NCI-H446 treated with DMSO at 0.1 percent for 48 hours (cell line): ENCODE results near the gene TERT.

ENCODE experiments used
- DNase-seq: peaks from one replicate; lab custom pipeline; 2025; lab: John Stamatoyannopoulos, UW

Gene TERT

DNA sequence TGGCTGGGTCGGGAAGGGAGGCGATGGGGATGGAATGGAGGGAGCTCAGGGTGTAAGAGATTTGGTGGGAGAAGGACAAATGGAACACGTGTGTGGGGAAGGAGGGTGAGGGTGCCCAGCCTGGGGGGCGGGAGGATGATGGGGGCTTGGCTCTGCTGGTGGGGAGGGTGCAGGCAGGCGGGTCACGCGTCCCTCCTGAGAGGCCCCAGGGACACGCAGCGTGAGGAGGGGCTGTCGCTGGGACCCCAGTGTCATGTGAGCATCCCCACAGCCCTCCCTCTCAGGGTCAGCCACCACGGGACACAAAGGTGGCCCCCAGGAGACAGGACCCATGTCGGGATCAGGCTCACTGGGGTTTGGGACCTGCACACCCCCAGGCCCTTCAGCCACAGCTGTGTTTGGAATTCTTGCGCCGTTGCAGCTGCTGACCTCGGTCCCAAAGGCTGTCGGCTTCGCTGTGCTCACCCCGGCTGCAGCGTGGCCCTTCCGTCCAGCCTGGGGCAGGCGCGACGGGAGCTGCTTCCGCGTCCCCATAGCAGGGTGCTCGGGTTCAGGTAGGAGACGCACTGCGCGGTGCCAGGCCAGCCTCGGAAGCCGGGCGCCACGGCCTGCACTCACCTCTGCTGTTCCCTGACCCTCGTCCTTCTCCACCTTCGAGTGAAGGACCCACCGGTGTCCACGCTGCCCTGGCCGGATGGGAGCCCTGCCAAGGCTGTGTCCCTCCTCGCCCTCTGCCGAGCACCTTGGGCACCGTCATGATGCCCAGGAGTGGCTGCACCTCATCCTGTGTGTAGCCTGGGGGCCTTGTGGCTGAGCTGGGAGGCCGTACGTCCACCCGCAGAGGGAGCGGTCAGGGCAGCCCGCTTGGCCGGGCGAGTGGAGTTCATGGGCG, 88.1 kb downstream of the TERT start:
- DNase-seq, result no peak

DNA sequence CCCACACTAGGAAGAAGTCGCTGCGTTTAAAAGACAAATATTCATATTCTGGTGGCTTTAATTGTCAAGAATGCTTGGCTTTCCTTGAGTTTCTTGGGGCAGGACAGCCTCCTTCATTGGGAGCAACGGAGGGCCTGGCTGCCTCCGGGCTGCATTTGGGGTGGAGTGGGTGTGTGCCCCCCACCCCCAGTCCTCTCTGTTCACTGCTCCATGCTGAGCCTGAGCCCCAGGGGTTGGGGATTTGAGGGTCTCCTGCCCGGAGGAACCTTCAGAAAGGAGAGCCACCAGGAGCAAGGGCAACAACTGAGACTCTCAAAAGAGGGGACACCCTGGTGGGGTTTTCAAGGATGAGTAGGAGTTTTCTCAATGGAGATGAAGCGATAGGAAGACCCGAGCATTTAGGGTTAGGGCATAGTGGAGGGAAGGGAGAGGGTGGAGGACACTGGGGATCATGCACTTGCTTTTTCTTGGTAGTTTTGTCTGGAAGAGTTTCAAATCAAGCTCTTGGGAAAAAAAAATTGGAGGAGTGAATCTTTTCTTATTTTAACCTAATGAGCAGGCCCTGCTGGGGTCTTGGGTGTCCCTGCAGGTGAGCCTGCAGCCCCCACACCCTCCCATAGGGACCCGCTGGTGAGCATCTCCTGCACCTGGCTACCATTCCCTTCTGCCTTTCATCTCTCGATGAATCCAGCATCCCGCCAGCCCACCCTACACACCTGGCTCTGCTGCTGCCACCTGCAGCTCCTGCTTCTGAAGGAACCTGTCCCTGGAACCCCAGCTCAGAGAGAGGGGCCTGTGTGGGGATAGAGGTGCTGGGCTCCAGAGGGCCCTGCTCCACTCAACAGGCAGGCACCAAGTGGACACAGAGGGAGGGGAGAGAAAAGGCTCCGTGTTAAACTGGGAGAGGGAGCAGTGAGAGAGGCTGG, 89.3 kb downstream of the TERT start:
- no peak for DNase-seq

DNA sequence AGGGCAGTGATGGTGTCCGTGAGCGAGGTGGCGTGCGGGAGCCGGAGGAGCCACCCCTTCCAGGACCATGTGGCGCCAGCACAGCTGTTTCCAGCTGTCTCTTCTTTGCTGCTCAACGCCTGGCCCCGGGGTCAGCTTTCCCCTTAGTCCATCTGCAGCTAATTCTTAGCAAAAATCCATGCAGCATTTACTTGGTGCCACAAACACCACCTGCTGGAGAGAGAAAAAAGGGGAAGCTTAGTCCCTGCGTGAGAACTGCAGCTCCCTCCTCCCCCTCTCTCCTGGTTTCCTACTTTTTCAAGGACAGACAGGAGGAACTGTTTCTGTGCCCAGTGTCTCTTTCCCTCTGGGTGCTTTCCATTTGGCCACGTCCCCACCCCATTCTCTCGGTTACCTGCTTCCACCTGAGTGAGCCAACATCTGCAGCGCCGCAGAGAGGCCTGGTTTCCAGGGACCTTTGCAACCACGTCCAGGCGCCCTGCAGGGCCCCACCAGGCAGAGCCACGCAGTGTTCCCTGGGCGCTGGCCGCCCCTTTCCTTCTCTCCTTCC, 90.1 kb downstream of the TERT start:
- no peak for DNase-seq

DNA sequence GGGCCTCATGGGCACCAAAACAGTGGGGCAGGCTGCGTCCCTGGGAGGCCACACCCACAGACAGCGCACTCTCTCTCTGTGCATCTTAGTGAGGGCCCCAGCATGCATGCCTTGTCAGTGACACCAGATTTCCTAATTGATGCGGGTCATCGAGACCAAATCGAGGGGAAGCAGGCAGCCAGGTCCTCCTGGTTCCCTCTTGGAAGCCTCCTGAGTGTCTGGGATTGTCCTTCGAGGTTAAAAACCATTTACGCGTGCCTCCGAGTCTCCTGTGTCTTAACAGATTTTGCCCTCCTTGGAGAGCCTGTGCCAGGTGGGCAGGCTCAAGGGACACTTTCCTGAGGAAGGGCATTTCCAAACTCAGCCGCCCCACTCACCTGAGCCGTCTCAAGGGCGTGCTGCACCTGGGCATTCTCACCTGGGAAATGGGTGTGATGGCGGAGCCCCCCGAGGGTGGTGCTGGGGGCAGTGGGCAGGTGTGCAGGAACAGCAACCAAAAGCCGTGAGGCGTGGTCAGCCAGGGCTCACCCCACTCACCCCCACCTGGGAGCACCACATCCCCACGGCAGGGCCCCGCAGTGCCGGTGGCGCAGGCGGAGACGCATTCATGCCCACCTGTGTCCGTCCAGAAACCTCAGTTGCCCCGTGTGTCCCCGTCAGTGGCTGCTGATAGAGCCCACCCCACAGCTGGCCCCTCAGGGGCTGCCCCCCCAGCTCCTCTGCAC, 90.7 kb downstream of the TERT start:
- DNase-seq, result no peak

DNA sequence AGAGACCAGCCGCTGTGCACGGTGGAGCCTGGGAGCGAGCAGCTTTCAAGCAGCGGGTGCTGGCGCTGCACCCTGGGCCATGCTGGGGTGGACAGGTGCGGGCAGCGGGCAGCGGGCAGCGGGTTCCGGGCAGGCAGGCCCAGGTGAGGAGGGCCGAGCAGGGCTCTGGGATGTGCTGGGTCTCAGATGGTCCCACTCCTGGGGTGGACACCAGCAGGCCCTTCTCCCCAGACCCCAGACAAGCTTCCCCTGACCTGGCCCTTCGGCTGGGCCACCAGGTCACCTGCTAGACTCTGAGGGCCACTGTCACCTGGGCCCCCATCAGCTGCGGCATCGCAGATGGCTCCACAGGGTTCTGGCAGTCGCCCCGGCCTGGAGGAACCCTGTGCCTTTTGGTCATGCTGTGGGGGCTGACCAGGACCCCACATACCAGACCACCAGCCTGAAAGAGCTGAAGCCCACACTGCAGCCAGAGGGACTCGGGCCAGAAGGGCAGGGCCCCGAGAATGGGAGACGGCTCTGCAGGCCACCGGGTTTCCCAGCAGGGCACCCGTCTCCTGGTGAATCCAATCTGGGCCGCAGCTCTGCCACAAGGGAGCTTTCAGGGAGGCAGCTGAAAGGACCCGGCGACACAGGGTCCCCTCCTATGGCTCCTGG, 91.4 kb downstream of the TERT start:
- no peak for DNase-seq
